H1 (cell line): Measurements from ENCODE around the gene LRRC4C. TPM values are rescaled to one million over a fixed set of nuclear protein-coding genes. Genes with fewer than 3 reads are reported as not detected.

Experiments used
- CTCF ChIA-PET: fragments of 300-600 bp; sonication (Branson Sonifier 250); formaldehyde crosslinking; loops from one replicate; lab custom pipeline; 2021; ENCODE audit not compliant: partially characterized antibody; lab: Charles Lee
- POLR2A ChIA-PET: fragments of 300-600 bp; sonication (Branson Sonifier 250); formaldehyde crosslinking; loops from one replicate; lab custom pipeline; 2021; ENCODE audit warnings: inconsistent platforms; ENCODE audit not compliant: partially characterized antibody; lab: Charles Lee
- DNase-seq, 2 experiments: peaks; one replicate each; pipeline versions ENCODE4 v3.0.0 to v3.0.0-alpha.2; 2010 to 2022; ENCODE audit warnings: low spot score in 2 of 2, low read depth in 1 of 2, mixed read lengths in 1 of 2
- FAIRE-seq: peaks from 2 replicates; lab custom pipeline; 2011; peaks lifted over from hg19 to GRCh38; lab: Jason Lieb, UNC
- H2AFZ ChIP-seq: 2 replicates; pipeline ENCODE4 v1.8.1; 2012; ENCODE audit warnings: low read length, inconsistent platforms
- H2AK5ac ChIP-seq: 2 replicates; pipeline ENCODE4 v1.6.1; 2013; ENCODE audit warnings: low read depth, low read length
- H2BK120ac ChIP-seq: replicated peaks from 2 replicates; pipeline ENCODE3; 2013; ENCODE audit warnings: low read depth, low read length, inconsistent platforms
- H2BK12ac ChIP-seq: 2 replicates; pipeline ENCODE4 v1.6.1; 2013; ENCODE audit warnings: low read depth, low read length
- H2BK15ac ChIP-seq: 2 replicates; pipeline ENCODE4 v1.6.1; 2013; ENCODE audit warnings: low read length
- H2BK20ac ChIP-seq: 2 replicates; pipeline ENCODE4 v1.6.1; 2013; ENCODE audit warnings: low read length
- H2BK5ac ChIP-seq: 2 replicates; pipeline ENCODE4 v1.6.1; 2013; ENCODE audit warnings: low read depth, low read length
- H3K14ac ChIP-seq: 2 replicates; pipeline ENCODE4 v1.6.1; 2013; ENCODE audit warnings: inconsistent platforms; ENCODE audit not compliant: insufficient read length
- H3K18ac ChIP-seq: 2 replicates; pipeline ENCODE4 v1.6.1; 2013; ENCODE audit warnings: low read length; ENCODE audit errors: extremely low read depth
- H3K23ac ChIP-seq: 2 replicates; pipeline ENCODE4 v1.6.1; 2013; ENCODE audit warnings: inconsistent platforms; ENCODE audit not compliant: insufficient read length
- H3K23me2 ChIP-seq: 2 replicates; pipeline ENCODE4 v1.6.1; 2013; ENCODE audit warnings: low read depth, low read length
- H3K27ac ChIP-seq: 2 replicates; pipeline ENCODE4 v1.6.1; 2011; ENCODE audit warnings: low read depth, low read length, inconsistent platforms
- H3K27me3 ChIP-seq, 4 experiments: replicated peaks in 1 of 4; 1 replicate in 1 of 4; 2 replicates in 3 of 4; pipeline versions ENCODE4 v1.6.1 to v1.8.1; 2011 to 2013; ENCODE audit warnings: low read length in 3 of 4, mild to moderate bottlenecking in 3 of 4, inconsistent platforms in 2 of 4, mixed read lengths in 2 of 4, moderate library complexity in 1 of 4; ENCODE audit not compliant: control insufficient read depth in 3 of 4, insufficient read depth in 3 of 4; ENCODE audit errors: extremely low read depth in 1 of 4
- H3K36me3 ChIP-seq, 4 experiments: 2 replicates each; pipeline versions ENCODE4 v1.6.1 to v1.8.1; 2011 to 2013; ENCODE audit warnings: mild to moderate bottlenecking in 4 of 4, low read length in 3 of 4, moderate library complexity in 2 of 4, control low read depth in 1 of 4, inconsistent platforms in 1 of 4; ENCODE audit not compliant: insufficient read depth in 4 of 4, control insufficient read depth in 2 of 4
- H3K4ac ChIP-seq: replicated peaks from 2 replicates; pipeline ENCODE3; 2013; ENCODE audit warnings: low read length, low read depth, mixed read lengths, inconsistent platforms; ENCODE audit not compliant: insufficient read length
- H3K4me1 ChIP-seq, 4 experiments: replicated peaks in 1 of 4; 1 replicate in 1 of 4; 2 replicates in 3 of 4; pipeline versions ENCODE4 v1.6.1 to v1.8.1; 2011 to 2013; ENCODE audit warnings: low read length in 3 of 4, inconsistent platforms in 2 of 4, mixed read lengths in 1 of 4; ENCODE audit not compliant: insufficient read depth in 4 of 4, control insufficient read depth in 3 of 4
- H3K4me2 ChIP-seq, 2 experiments: 2 replicates each; pipeline versions ENCODE4 v1.6.1 to v1.8.1; 2011 to 2013; ENCODE audit warnings: low read depth in 2 of 2, low read length in 2 of 2, control low read depth in 1 of 2, inconsistent platforms in 1 of 2, mild to moderate bottlenecking in 1 of 2; ENCODE audit not compliant: insufficient read depth in 1 of 2
- H3K4me3 ChIP-seq, 4 experiments: fragments of 200-600, 300-600 bp in 1 of 4; sonication (generic), shearing (Covaris generic), sonication (Bioruptor Twin) in 1 of 4; 2 replicates each; pipeline versions ENCODE4 v1.5.1 to v1.8.1; 2011 to 2016; ENCODE audit warnings: low read length in 4 of 4, low read depth in 3 of 4, control low read depth in 2 of 4, inconsistent platforms in 2 of 4, mild to moderate bottlenecking in 2 of 4, mixed read lengths in 1 of 4, moderate library complexity in 1 of 4; ENCODE audit not compliant: insufficient read depth in 2 of 4; ENCODE audit errors: extremely low read depth in 1 of 4
- H3K56ac ChIP-seq: replicated peaks from 2 replicates; pipeline ENCODE3; 2013; ENCODE audit warnings: low read depth, mild to moderate bottlenecking, mixed read lengths, low read length, inconsistent platforms; ENCODE audit not compliant: insufficient read length
- H3K79me1 ChIP-seq: 2 replicates; pipeline ENCODE4 v1.6.1; 2013; ENCODE audit warnings: low read depth, low read length, control low read depth
- H3K79me2 ChIP-seq, 2 experiments: 2 replicates each; pipeline versions ENCODE4 v1.6.1 to v1.8.1; 2012 to 2013; ENCODE audit warnings: low read length in 2 of 2, mild to moderate bottlenecking in 2 of 2, inconsistent platforms in 1 of 2; ENCODE audit not compliant: insufficient read depth in 2 of 2, control insufficient read depth in 1 of 2
- H3K9ac ChIP-seq, 4 experiments: replicated peaks in 1 of 4; 1 replicate in 1 of 4; 2 replicates in 3 of 4; pipeline versions ENCODE4 v1.6.1 to v1.8.1; 2011 to 2013; ENCODE audit warnings: low read depth in 3 of 4, low read length in 3 of 4, control low read depth in 2 of 4, mild to moderate bottlenecking in 2 of 4, moderate library complexity in 2 of 4, inconsistent platforms in 1 of 4; ENCODE audit errors: extremely low read depth in 1 of 4
- H3K9me3 ChIP-seq, 2 experiments: 2 replicates each; pipeline versions ENCODE4 v1.6.1 to v1.8.1; 2012 to 2013; ENCODE audit warnings: mild to moderate bottlenecking in 2 of 2, moderate library complexity in 2 of 2, control low read depth in 1 of 2, inconsistent platforms in 1 of 2, low read depth in 1 of 2, low read length in 1 of 2, mixed read lengths in 1 of 2; ENCODE audit not compliant: insufficient read depth in 2 of 2
- H4K20me1 ChIP-seq, 2 experiments: replicated peaks in 1 of 2; 2 replicates each; pipeline versions ENCODE3 to v1.8.1; 2011 to 2013; ENCODE audit warnings: inconsistent platforms in 2 of 2, low read length in 2 of 2, mild to moderate bottlenecking in 1 of 2; ENCODE audit not compliant: insufficient read depth in 2 of 2, control insufficient read depth in 1 of 2
- H4K5ac ChIP-seq: 2 replicates; pipeline ENCODE4 v1.6.1; 2013; ENCODE audit warnings: low read length, low read depth, mixed read lengths, inconsistent platforms; ENCODE audit not compliant: insufficient read length
- H4K8ac ChIP-seq: 2 replicates; pipeline ENCODE4 v1.8.0; 2013; ENCODE audit warnings: mild to moderate bottlenecking, moderate library complexity, low read length, inconsistent platforms; ENCODE audit not compliant: insufficient read depth; ENCODE audit errors: extremely low read depth
- H4K91ac ChIP-seq: replicated peaks from 2 replicates; pipeline ENCODE3; 2013; ENCODE audit warnings: low read length, mixed read lengths, inconsistent platforms; ENCODE audit not compliant: insufficient read length
- ATF3 ChIP-seq: IDR thresholded peaks from 2 replicates; pipeline ENCODE4 v1.6.1; 2011; ENCODE audit warnings: low read depth, mild to moderate bottlenecking, low read length; ENCODE audit not compliant: insufficient read depth
- CTCF ChIP-seq, 3 experiments: IDR thresholded peaks; 1 replicate in 2 of 3; 2 replicates in 1 of 3; pipeline versions ENCODE4 v1.5.1 to v1.6.1; 2011; ENCODE audit warnings: low read length in 3 of 3, mild to moderate bottlenecking in 3 of 3, inconsistent platforms in 2 of 3, low read depth in 1 of 3, moderate library complexity in 1 of 3; ENCODE audit not compliant: insufficient read depth in 1 of 3; ENCODE audit errors: control extremely low read depth in 1 of 3
- EP300 ChIP-seq, 2 experiments: IDR thresholded peaks; 1 replicate in 1 of 2; 2 replicates in 1 of 2; pipeline ENCODE4 v1.6.1; 2011 to 2012; ENCODE audit warnings: low read depth in 2 of 2, low read length in 2 of 2, mild to moderate bottlenecking in 2 of 2, borderline replicate concordance in 1 of 2, inconsistent platforms in 1 of 2, moderate library complexity in 1 of 2
- GTF2F1 ChIP-seq: IDR thresholded peaks from 2 replicates; pipeline ENCODE4 v1.6.1; 2012; ENCODE audit warnings: low read depth, low read length, improper control_type of control experiment, borderline replicate concordance
- KDM4A ChIP-seq: IDR thresholded peaks from one replicate; pipeline ENCODE4 v1.7.1; 2012; ENCODE audit warnings: low read depth, mild to moderate bottlenecking, moderate library complexity, low read length, inconsistent platforms; ENCODE audit not compliant: severe bottlenecking
- POU5F1 ChIP-seq: IDR thresholded peaks from 2 replicates; pipeline ENCODE4 v1.6.1; 2011; ENCODE audit warnings: low read depth, mild to moderate bottlenecking, low read length, moderate library complexity
- RXRA ChIP-seq: IDR thresholded peaks from 2 replicates; pipeline ENCODE4 v1.6.1; 2011; ENCODE audit warnings: low read depth, mild to moderate bottlenecking, low read length, moderate library complexity; ENCODE audit not compliant: insufficient read depth
- SAP30 ChIP-seq: fragments of 300-600 bp; sonication (generic); IDR thresholded peaks from 2 replicates; pipeline ENCODE4 v1.7.1; 2012; ENCODE audit warnings: low read length, moderate library complexity, mild to moderate bottlenecking, inconsistent platforms; ENCODE audit not compliant: insufficient read depth, insufficient replicate concordance
- SIX5 ChIP-seq: IDR thresholded peaks from 2 replicates; pipeline ENCODE4 v1.6.1; 2011; ENCODE audit warnings: mild to moderate bottlenecking, low read depth, low read length
- TAF1 ChIP-seq: IDR thresholded peaks from 2 replicates; pipeline ENCODE4 v1.6.1; 2011; ENCODE audit warnings: mild to moderate bottlenecking, low read depth, low read length
- TEAD4 ChIP-seq: IDR thresholded peaks from 2 replicates; pipeline ENCODE4 v1.6.1; 2012; ENCODE audit warnings: low read depth, low read length, inconsistent platforms, mixed read lengths
- polyA plus RNA-seq, 7 experiments: library from polyadenylated mRNA; depleted of rRNA in 3 of 7; stranded (reverse) in 5 of 7; unstranded in 2 of 7; fragments of >200 nt in 5 of 7; fragments of 200-250 nt in 2 of 7; gene quantifications; 1 replicate in 5 of 7; 2 replicates in 1 of 7; 4 replicates in 1 of 7; pipeline versions ENCODE4 v1.2.1 to v1.2.3, GENCODE V29; 2011 to 2013; ENCODE audit warnings: missing spikeins in 2 of 7, mixed read lengths in 2 of 7
- total RNA-seq: library from RNA; stranded (reverse); fragmentation: NEBNext Ultra II Directional; extraction: Animal tissue kit (Norgen Biotek cat#: 25700); gene quantifications from 2 replicates; pipeline ENCODE4 v1.2.1, GENCODE V29; 2021

The LRRC4C gene
- total and polyA plus RNA-seq, 2 of the 8 experiments (the other 6 are each of a cell fraction or from before 2014, with no cell fraction given), result 0.23 to 2.2 TPM

- H3K79me1 ChIP-seq, result no peaks in the 10 kb centered on the region
- no peak overlapping the region for H3K14ac ChIP-seq
- H4K91ac ChIP-seq, result no peak overlapping the region
- H3K18ac ChIP-seq, result no peak overlapping the region
- H2BK15ac ChIP-seq, result no peak overlapping the region
- no peak overlapping the region for H2BK12ac ChIP-seq
- TF ChIP-seq SIX5 (no peak), POU5F1 (no peak), TAF1 (no peak), GTF2F1 (no peak), ATF3 (no peak), KDM4A (no peak), CTCF (IDR thresholded peaks at IDR 0.05; ENCODE audit: control extremely low read depth in 1 of 3, insufficient read depth in 1 of 3, low read depth in 1 of 3, low read length in 3 of 3) (no peak), EP300 (IDR thresholded peaks at IDR 0.05; ENCODE audit: borderline replicate concordance in 1 of 2, low read depth in 2 of 2, low read length in 2 of 2) (no peak), TEAD4 (no peak), SAP30 (no peak), RXRA (no peak)
- TF ChIP-seq, all 59 proteins: peak for 0
- Histone ChIP-seq H3K79me2 (no peaks in the 10 kb centered on the region), H3K4me3 (no peak overlapping the region), H3K4me2 (no peak overlapping the region), H2BK120ac (no peak overlapping the region), H2AFZ (no peak overlapping the region), H3K36me3 (no peaks in the 10 kb centered on the region), H2BK5ac (no peak overlapping the region), H3K9me3 (no peaks in the 10 kb centered on the region), H3K4me1 (no peaks in the 10 kb centered on the region), H3K27ac (no peak overlapping the region), H3K4ac (no peak overlapping the region), H3K56ac (no peak overlapping the region), H4K8ac (no peak overlapping the region), H4K20me1 (no peaks in the 10 kb centered on the region), H2BK20ac (no peak overlapping the region), H4K5ac (no peak overlapping the region), H3K23me2 (no peaks in the 10 kb centered on the region), H2AK5ac (no peak overlapping the region), H3K27me3 (no peaks in the 10 kb centered on the region), H3K23ac (no peak overlapping the region), H3K9ac (no peak overlapping the region)
- FAIRE-seq (no peak), DNase-seq (no peak)
- CTCF ChIA-PET, result interaction anchor here (0.6 to 1.4 kb wide), 2 partner anchors 18 to 171 kb away, joined by 3 to 4 read pairs; no protein-coding TSS in a partner anchor
- POLR2A ChIA-PET, result no interaction called here
These were observed 1309.7 kb downstream of the LRRC4C start for GRCh38 chr11:40149721-40150120.
